Renal cortex interstitium (tissue), 11 donors: Measurements from ENCODE around the gene NALCN. TPM values are rescaled to one million over a fixed set of nuclear protein-coding genes. Genes with fewer than 3 reads are reported as not detected.

Source experiments
- DNase-seq, 11 donors: peaks; one replicate each; pipeline ENCODE4 v3.0.0-alpha.2; 2013; ENCODE audit warnings: low read depth in 9 of 11, low spot score in 4 of 11; ENCODE audit errors: extremely low read depth in 1 of 11
- polyA plus RNA-seq, 3 donors: library from polyadenylated mRNA; unstranded; fragments of 120-200 nt; gene quantifications; one replicate each; pipeline ENCODE4 v1.2.1, GENCODE V29; 2013; ENCODE audit not compliant: insufficient read length in 3 of 3

Gene NALCN
- polyA plus RNA-seq, 3 donors, result 0.92 to 1.5 (median 1.2) TPM

DNA sequence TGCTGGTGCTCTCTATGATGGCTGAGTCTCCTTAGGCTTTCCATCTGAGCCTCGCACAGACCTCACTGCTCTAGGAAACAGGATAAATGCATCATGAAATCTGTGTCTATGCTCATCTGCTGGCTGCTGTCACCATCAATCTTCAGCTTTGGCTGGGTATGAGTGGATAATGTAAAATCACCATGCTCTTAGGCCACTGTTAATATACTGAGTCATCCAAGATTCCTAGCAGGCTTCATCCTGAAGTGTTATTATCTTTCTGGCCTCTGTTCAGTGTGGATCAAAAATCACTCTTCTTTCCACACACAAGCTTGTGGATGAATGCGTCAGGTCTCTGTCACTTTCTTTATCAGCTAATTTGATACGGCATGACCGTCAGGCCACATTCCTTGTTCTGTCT is 317.4 kb downstream of the NALCN start:
- DNase-seq, result no peak

DNA sequence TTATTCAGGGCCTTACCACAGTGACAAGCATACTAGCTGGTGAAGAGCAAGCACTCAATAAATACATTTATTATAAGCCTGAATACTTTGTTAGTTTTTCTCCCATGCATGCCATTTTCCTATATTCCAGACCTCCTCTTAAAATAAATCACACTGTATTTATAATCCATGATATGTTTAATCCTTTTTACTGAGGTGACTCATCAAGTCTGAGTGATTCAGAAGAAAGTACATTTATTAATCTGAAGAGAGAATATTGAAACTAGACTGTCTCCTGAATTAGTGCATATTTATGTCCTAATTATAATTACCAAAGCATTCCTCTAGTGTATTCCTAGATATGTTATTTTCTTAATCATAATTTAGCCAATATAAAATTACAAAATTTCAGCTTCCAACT is 323.3 kb downstream of the NALCN start:
- DNase-seq, result no peak

DNA sequence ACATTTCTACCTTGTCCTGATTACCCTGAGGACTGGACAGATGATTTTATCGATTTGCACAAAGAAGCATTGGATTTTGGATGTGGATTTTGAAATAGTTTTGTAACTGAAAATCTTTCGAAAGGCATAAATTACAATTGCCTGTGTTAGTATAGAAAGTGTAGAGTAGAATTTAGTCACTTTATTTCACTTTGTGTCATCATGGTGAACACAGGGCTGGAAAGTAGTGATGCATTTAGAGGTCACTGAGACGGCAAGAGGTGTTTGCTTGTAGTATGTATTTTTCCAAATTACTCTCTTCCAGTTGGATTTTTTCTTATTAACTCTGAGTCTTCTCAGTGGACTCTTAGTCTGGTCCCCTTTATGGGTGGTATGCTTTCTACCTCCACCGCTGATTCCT is 326.0 kb downstream of the NALCN start:
- no peak for DNase-seq

DNA sequence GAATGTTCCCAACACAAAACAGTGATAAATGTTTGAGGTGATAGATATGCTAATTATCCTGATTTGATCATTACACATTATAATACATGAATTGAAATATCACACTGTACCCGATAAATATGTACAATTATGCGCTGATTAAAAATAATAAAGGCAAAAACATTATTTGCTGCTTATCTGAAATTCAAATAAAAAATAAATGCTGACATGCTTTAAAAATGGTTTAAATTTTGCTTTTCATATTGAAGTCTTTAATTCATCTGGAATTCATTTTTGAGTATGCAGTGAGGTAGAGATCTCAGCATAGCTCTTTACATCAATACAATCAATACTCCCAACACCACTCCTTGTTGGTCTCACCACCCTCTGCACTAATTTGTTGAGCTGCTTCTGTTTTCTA is 330.8 kb downstream of the NALCN start:
- DNase-seq, result no peak

DNA sequence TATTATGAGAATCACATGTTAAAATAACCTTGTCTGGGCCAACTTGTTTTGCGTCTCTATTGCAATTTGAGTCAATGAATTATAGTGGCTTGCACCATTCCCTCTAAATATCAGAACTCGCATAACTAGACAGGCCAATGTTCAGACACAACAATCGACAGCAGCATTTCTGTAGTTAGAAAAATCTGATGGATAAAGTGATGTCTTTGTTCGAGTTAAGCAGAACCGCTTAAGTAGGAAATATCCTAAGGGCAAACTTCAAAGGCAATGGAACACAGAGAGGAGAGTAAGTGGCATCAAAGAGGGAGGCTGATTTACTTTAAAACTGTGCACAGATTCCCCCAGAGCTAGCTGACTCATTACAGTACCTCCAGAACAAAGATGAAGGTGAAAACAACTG is 333.9 kb downstream of the NALCN start:
- no peak for DNase-seq

DNA sequence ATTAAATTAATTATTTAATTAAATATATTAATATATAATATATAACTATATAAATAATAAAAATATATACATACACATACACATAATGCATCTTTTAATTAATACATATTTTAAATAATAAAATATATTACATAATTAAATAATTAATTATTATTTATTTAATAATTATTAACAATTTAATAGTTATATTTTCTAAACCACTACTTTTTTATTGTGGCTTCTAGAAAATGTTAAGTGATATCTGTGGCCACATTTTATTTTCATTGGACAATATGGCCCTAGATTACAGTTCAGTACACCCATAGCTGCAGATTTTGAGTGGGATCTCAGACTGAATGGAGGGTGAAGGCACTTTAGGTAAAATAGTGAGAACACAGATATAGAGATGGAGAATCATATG is 335.7 kb downstream of the NALCN start:
- no peak for DNase-seq

DNA sequence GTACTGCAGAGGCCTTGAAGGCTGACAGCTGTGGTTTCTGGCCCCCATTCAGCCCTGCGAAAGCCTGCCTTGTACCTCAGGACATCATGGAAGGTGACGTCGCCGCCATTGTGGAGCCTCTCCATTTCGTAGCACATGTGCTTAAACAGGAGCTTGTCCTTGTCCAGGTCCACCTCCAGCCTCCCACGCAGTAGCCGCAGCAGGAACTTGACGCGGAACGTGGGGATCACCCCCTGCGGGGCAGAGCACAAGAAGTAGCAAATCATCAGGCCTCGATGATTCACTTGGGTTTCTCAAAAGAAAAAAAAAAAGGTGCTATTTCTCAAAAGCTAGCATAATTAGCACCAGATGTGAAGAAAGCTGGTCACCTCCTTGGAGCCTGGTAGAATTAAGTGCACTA is 351.0 kb downstream of the NALCN start:
- no peak for DNase-seq

DNA sequence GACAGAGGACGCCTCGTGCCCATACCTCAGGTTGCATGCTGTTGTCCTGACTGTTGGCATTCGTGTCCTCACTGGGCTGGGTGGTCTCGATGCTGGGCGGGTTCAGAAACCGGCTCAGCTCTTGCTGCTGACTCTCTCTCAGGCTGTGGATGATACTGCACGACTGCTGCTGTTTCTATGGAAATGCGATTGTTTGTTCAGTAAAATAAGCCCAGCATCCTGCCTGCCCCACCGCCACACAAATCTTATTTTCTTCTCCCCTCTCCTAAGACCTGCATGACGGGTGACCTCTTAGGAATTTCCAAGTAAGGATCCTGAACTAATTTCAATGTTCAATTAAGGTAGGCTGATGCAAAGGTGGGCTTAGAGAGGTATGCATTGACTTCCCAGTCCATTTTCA is 356.5 kb downstream of the NALCN start:
- DNase-seq, result peak in 7 of 11 donors; percentile 3 to 28 (median 18)

DNA sequence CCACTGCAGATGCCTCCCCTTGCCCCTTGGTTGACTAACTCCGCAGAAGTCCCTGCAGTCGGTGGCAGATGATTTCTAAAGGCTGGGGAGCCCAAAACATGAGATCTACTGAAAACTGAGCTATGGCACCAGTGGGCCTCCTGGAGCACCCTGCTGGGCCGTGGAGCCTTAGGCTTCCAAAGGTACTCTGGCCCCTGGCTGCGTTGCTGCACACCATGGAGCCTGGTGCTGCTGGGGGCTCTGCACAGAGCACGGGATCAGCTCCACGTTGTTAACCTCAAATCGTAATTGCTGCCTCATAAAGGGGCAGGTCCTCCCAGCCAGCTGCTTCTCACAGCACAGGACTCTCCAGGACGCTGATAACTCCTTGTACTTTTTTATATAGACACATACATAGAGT is 357.5 kb downstream of the NALCN start:
- DNase-seq, result no peak

DNA sequence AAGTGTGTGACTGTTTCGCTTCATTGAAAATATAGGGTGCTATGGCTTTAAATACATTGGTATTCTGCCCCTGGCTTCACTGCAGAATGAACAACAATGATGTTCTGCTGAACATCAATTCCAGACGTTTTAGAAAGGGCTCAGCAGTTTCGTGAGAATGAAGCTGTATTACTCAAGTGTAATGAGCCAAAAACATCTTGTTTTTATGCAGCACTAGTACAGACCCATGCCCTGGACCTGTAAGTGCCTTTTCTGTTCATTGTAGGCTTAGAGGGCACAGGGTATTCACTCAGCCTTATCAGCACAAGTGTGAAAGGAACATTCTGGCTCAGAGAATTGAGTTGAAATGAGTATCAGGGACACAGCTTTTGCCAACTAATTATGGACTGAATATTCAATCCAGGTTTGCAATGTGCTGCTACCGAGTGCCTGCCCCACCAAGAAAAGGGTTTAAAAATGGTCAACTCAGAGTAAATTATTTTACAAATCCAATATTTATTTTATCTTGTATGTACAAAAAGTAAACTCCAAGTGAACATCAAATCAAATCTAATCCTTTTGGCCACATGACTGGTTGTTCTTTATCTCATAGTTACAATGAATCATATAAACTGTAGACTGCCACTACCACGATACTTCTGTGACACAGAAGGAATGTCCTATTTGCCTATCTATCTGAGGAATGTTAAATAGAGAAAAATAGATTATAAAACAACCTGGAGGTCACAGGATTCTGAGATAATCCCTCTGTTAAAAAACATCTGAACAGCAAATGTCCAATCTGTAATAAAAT is 362.8 kb downstream of the NALCN start:
- no peak for DNase-seq

DNA sequence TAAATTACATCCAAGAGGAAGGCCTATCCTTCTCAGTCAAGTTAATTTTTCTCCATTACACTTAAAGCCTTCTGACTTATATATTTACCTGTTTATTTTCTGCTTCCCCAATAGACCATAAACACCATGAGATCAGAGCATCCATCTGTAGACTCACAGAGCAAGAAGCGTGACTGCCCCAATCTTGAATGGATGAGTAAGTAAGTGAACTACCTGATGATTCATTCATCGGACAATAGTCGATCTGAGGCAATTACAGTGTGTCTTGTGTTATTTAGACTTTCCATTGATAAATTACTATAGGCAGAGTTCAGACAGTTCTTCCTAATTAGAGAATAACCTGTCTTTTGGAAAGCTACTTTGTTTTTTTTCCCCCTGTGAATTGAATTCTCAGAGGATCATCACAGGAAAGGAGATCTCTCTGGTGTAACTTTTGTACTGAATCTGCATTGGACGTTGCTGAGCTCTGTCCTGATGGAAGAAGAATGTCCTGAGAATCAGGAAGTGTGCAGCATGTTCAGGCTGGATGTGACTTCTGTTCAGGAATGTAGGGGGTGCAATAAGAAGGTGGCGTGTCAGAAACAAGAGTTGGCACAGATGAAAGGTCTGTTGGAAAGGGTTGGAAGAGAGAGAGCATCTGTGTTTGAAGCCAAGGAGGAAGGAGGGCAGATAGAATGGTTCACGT is 367.0 kb downstream of the NALCN start:
- DNase-seq, result no peak

DNA sequence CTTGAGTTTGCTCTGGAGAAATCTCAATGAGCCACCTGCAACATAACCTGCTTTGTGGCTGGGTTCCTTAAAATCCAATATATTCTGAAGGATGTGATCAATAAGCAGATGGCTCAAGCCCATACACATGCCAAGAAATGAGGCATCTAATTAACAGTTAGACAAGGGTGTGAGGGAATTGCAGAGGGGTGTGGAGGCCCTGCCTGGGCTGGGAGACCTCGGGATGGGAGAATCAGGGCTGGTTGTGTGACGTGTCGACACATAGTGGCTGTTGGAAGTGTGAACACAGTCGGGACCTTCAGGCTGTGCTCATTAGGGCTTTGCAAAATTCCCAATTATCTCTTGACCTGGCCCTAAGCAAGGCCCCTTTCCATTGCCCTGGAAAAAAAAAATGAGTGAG is 379.8 kb downstream of the NALCN start:
- no peak for DNase-seq

DNA sequence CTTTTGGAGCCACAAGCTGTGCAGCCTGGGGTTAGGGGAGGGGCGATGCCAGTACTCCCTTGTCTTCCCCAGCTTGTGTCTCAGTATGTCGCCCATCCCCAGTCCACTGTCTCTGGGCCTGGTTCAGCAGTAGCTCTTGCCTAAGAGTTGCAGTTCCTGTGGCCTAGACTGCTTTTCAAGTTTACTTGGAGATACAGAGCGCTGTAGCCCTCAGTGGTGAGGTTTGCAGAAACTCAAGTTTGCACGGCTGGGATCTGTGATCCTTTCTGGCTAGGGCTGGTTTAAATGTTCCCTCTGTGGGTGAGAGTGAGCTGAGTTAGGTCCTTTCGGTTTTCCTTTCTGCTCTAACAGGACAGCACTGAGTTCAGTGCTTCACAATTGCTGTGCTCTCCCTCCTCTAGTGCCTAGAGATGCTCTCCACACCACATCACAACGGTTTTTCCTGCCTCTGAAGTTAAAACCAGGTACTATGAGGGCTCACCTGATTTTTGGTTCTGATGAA is 381.1 kb downstream of the NALCN start:
- DNase-seq, result no peak

DNA sequence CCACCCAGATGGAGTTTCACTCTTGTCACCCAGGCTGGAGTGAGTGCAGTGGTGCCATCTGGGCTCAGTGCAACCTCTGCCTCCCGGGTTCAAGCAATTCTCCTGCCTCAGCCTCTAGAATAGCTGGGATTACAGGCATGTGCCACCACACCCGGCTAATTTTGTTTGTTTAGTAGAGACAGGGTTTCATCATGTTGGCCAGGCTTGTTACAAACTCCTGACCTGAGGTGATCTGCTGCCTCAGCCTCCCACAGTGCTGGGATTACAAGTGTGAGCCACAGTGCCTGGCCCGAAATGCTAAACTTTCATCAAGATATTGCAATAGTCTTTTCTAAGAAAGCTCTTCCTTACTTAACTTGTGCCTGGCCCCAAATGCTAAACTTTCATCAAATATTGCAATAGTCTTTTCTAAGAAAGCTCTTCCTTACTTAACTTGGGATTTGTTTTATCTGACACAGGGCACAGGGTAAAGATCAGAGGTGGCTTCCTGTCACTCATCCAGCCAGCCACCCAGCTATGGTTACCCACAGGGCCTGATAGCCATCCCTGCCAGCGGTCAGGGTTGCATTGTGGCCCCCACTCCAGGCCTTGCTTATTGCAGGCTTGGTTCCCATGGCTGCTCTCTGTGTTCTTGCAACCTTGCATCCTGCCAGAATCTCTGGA is 389.4 kb downstream of the NALCN start:
- no peak for DNase-seq

DNA sequence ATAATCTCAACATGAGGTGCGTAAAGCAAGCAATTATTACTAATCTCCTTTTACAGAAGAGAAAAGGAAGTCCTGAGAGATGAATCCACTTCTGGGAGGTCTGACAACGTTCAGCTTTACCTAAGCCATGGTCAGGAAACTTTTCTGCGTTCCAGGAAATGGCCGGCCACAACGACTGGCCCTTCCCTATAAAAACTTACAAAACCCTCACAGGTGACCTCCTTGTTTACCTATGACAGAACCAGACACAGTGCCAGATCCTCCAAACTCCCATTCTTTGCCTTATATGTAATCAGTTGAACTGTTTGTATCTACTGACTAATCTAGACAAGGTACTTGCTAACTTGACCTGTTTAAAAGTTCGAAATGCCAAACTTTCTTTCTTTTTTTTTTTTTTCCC is 390.0 kb downstream of the NALCN start:
- no peak for DNase-seq

DNA sequence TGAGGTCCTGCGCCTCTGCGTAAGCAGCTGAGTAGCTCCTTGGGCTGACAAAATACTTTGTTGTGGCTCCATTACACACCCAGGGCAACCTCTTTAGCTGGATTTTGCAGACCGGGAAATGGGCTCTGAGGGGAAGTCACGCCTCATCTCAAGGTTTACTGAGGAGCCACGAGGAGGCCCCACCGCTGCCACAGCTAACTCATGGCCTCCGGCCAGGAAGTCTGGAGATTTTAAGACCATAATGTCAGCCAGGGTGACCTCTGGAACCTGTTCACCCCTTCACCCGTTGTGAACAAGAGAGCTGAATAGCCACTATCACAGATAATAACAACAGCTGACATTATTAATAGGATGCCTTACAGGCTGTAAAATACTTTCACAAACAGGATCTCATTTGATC is 390.4 kb downstream of the NALCN start:
- DNase-seq, result no peak

DNA sequence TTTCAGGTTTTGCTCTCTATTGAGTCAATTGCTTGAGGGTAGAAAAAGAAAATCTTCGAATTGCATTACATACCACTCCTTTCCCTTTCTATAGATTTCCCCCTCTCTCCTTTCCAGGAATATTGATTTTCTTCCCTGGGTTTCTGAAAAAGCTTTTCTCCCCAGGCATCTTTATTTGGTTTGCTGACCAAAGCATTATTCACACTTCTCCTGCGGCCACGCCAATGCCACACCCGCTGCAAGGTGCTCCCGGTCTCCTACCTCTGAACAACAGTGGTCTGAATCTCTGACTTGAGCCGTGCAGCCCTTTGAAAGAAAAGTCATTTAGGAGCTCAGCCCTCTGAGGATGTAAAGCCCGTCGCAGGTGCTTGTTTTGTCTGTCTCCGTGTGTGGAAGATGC is 390.8 kb downstream of the NALCN start:
- DNase-seq, result no peak

DNA sequence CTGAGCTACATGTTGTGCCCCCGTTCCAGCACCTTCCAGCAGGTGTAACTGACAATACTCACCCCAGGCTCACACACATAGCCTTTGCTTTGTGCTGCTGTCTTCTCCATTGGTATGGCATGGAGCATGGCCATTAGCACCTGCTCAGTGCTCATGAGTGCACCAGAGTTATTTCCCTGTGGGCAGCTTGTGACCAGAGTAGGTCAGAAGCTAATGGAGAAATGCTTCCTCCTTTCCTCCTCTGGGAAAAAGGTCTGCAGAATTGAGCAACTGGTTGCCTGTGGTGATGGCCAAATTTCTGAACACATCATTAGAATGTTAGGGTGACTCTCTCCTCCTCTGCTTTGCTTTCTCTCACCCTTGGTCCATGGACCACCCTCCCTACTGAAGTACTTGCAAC is 397.2 kb downstream of the NALCN start:
- no peak for DNase-seq

DNA sequence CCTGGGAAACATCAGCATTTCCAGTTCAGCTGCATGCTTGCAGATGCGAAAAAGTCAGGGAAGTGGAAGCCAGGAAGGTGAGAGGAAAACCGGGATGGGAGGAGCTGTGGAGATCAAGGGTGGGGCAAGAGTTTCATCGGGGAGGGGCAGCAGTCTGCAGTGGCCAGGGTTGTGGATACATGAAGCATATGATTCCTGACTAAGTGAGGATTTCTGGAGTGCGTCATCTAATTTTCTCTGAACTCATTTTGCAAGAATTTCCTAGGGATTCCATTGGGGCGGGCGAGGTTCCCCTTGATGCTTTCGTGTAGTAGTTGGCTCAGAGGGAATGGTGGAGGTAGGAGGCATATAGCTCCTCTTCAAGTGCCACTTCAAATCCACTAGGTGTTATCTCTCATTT is 397.6 kb downstream of the NALCN start:
- no peak for DNase-seq
